ENCODE measurements around the gene APOB. TPM values are rescaled to one million over a fixed set of nuclear protein-coding genes. Genes with fewer than 3 reads are reported as not detected.

APOB gene
- total and polyA plus RNA-seq, 2 of the 13 experiments (the other 11 are each of a cell fraction or from before 2014, with no cell fraction given), result 1,569 to 2,515 TPM

- TF ChIP-seq ZNF251 (CRISPR knock-in tag; IDR thresholded peaks at IDR 0.05), result no peak
- peak; percentile 44; the same call in 1 of the 2 replicates for TF ChIP-seq ESRRA (CRISPR knock-in tag; IDR thresholded peaks at IDR 0.05; ENCODE audit: low read depth)
- no peak for TF ChIP-seq HDAC2 (CRISPR knock-in tag; IDR thresholded peaks at IDR 0.05)
- 0 out of 2 replicates have a peak, but pooled peaks have one; percentile 31 for TF ChIP-seq GZF1 (CRISPR knock-in tag; IDR thresholded peaks at IDR 0.05)
- TF ChIP-seq ZFAT (CRISPR knock-in tag; conservative IDR thresholded peaks at IDR 0.05), result 0 out of 2 replicates have a peak, but pooled peaks have one; percentile 22
- no peak for TF ChIP-seq RFX3 (CRISPR knock-in tag; IDR thresholded peaks at IDR 0.05)
- TF ChIP-seq ATAD3A (CRISPR knock-in tag; IDR thresholded peaks at IDR 0.05), result no peak
- no peak for TF ChIP-seq ZNF484 (CRISPR knock-in tag; IDR thresholded peaks at IDR 0.05; ENCODE audit: borderline replicate concordance, low read depth)
- no peak for TF ChIP-seq NFATC3 (CRISPR knock-in tag; IDR thresholded peaks at IDR 0.05)
- TF ChIP-seq ZNF446 (CRISPR knock-in tag; IDR thresholded peaks at IDR 0.05), result no peak
- no peak for TF ChIP-seq FOXO1 (CRISPR knock-in tag; IDR thresholded peaks at IDR 0.05)
- TF ChIP-seq KAT7 (CRISPR knock-in tag; IDR thresholded peaks at IDR 0.05; ENCODE audit: borderline replicate concordance), result peak; percentile 59
- TF ChIP-seq PHF21A (CRISPR knock-in tag; IDR thresholded peaks at IDR 0.05), result no peak
- TF ChIP-seq ZNF549 (CRISPR knock-in tag; IDR thresholded peaks at IDR 0.05), result 0 out of 2 replicates have a peak, but pooled peaks have one; percentile 13
- TF ChIP-seq IRF2 (CRISPR knock-in tag; IDR thresholded peaks at IDR 0.05), result no peak; the same call in 1 of the 2 replicates
- peak; percentile 84 for TF ChIP-seq RBFOX2 (IDR thresholded peaks at IDR 0.05; ENCODE audit: low read depth, low read length)
- no peak for TF ChIP-seq MATR3 (CRISPR knock-in tag; IDR thresholded peaks at IDR 0.05)
- peak; percentile 64; the same call in 1 of the 2 replicates for TF ChIP-seq CBFB (CRISPR knock-in tag; IDR thresholded peaks at IDR 0.05)
- 0 out of 2 replicates have a peak, but pooled peaks have one; percentile 5 for TF ChIP-seq ZNF331 (CRISPR knock-in tag; IDR thresholded peaks at IDR 0.05)
- peak; percentile 31 for TF ChIP-seq ZNF160 (CRISPR knock-in tag; IDR thresholded peaks at IDR 0.05)
- TF ChIP-seq NR1H2 (CRISPR knock-in tag; IDR thresholded peaks at IDR 0.05; ENCODE audit: borderline replicate concordance, low read depth), result no peak
- no peak for TF ChIP-seq CREB3 (CRISPR knock-in tag; IDR thresholded peaks at IDR 0.05)
- peak in 1 of 2 experiments; percentile 77; a peak in 2 of 4 replicates for TF ChIP-seq POLR2A (IDR thresholded peaks at IDR 0.05; ENCODE audit: insufficient read depth in 1 of 2, low read depth in 2 of 2, low read length in 2 of 2)
- TF ChIP-seq ZNF337 (CRISPR knock-in tag; IDR thresholded peaks at IDR 0.05; ENCODE audit: borderline replicate concordance, low read depth), result 0 out of 2 replicates have a peak, but pooled peaks have one; percentile 11
- TF ChIP-seq ZBTB2 (CRISPR knock-in tag; IDR thresholded peaks at IDR 0.05; ENCODE audit: low read depth), result peak; percentile 11; the same call in 1 of the 2 replicates
- TF ChIP-seq SATB2 (CRISPR knock-in tag; IDR thresholded peaks at IDR 0.05), result peak; percentile 14
- TF ChIP-seq DNMT1 (CRISPR knock-in tag; IDR thresholded peaks at IDR 0.05), result 0 out of 2 replicates have a peak, but pooled peaks have one; percentile 50
Observed at GRCh38 chr2:21040468-21041377, 3.1 kb downstream of the APOB start (continued).

Measured in HepG2 (cell line).